Osteoblast (primary cell): Measurements from ENCODE around the gene KLC1. TPM values are rescaled to one million over a fixed set of nuclear protein-coding genes. Genes with fewer than 3 reads are reported as not detected.

Experiments used
- DNase-seq: peaks from one replicate; pipeline ENCODE4 v3.0.0; 2011; ENCODE audit warnings: low spot score, mixed read lengths; ENCODE audit not compliant: insufficient read length; ENCODE audit errors: missing footprints
- H2AFZ ChIP-seq: 2 replicates; pipeline ENCODE4 v1.6.0; 2011; ENCODE audit warnings: mild to moderate bottlenecking, low read length
- H3K27ac ChIP-seq: 2 replicates; pipeline ENCODE4 v1.5.1; 2011; ENCODE audit warnings: mild to moderate bottlenecking, low read depth, low read length, moderate library complexity
- H3K27me3 ChIP-seq: 2 replicates; pipeline ENCODE4 v1.6.0; 2012; ENCODE audit warnings: mild to moderate bottlenecking, control low read depth, inconsistent platforms, low read length, moderate library complexity; ENCODE audit not compliant: insufficient read depth
- H3K36me3 ChIP-seq: 2 replicates; pipeline ENCODE4 v1.5.1; 2011; ENCODE audit warnings: mild to moderate bottlenecking, low read length, control low read depth, moderate library complexity; ENCODE audit not compliant: insufficient read depth
- H3K4me1 ChIP-seq: 2 replicates; pipeline ENCODE4 v1.5.1; 2011; ENCODE audit warnings: mild to moderate bottlenecking, low read length, control low read depth, moderate library complexity; ENCODE audit not compliant: insufficient read depth
- H3K4me2 ChIP-seq: 2 replicates; pipeline ENCODE4 v1.6.0; 2011; ENCODE audit warnings: mild to moderate bottlenecking, low read length; ENCODE audit not compliant: insufficient read depth
- H3K4me3 ChIP-seq: fragments of 200-600 bp; sonication (generic); 3 replicates; pipeline ENCODE4 v1.5.1; 2012; ENCODE audit warnings: mild to moderate bottlenecking, low read length, inconsistent platforms; ENCODE audit not compliant: insufficient read depth
- H3K79me2 ChIP-seq: 2 replicates; pipeline ENCODE4 v1.6.0; 2012; ENCODE audit warnings: mild to moderate bottlenecking, low read length, control low read depth, inconsistent platforms; ENCODE audit not compliant: insufficient read depth
- H3K9me3 ChIP-seq: 2 replicates; pipeline ENCODE4 v1.5.1; 2011; ENCODE audit warnings: low read depth, low read length, control low read depth
- H4K20me1 ChIP-seq: 2 replicates; pipeline ENCODE4 v1.6.0; 2012; ENCODE audit warnings: mild to moderate bottlenecking, low read length, control low read depth; ENCODE audit not compliant: insufficient read depth
- total RNA-seq: library from RNA; depleted of rRNA; stranded (reverse); fragments of >200 nt; gene quantifications from 2 replicates; pipeline ENCODE4 v1.2.3, GENCODE V29; 2012
- TF ChIP-seq, protein P1 (sequence below): IDR thresholded peaks from 2 replicates; pipeline ENCODE4 v1.5.1; 2011; ENCODE audit warnings: mild to moderate bottlenecking, low read depth, low read length, moderate library complexity; ENCODE audit errors: extremely low read depth

KLC1 gene
- total RNA-seq, 1 donor, result 205 TPM

DNA sequence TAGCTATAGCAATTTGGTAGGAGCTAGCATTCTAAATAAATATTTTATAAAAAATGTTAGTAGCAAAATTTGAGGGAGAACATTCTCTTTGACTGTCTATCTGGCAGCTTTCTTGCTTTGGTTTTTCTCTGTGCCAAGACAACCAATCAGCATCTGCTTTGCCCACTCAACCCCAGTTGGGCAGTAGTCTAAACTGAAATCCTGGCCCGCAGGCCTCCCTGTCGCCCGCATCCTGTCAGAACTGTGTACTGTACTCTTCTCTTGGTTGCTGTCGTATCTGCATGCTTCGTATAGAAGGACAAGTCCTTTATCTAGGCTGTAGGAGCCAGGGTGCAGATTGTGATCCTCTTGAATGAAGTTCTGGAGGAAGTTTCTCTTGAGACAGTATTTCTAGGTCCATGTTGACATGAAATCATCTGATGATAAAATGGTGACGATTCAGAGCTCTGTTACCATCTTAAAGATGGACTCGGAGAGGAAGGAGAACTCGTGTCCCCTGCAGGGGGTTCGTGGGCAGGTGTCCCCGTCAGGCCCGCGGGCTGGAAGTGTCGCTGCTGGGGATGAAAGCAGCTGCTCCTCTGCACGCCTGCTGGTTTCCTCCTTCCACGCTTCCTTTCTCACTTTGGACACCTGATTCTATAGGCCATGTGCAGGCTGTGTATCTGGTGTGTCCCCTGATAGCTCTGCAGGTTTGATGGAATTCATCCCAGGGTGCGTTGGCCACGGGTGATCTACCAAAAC is 51.6 kb downstream of the KLC1 start:
- Histone ChIP-seq H3K27ac (peak overlapping the region; percentile 23), H3K4me1 (no peaks in the 10 kb centered on the region), H4K20me1 (peaks cover 5% of the 10 kb centered on the region), H3K4me3 (no peak overlapping the region), H2AFZ (no peak overlapping the region), H3K79me2 (peaks cover 61% of the 10 kb centered on the region), H3K4me2 (no peak overlapping the region), H3K27me3 (no peaks in the 10 kb centered on the region), H3K36me3 (peaks cover 90% of the 10 kb centered on the region), H3K9me3 (no peaks in the 10 kb centered on the region)
- TF ChIP-seq, protein P1, sequence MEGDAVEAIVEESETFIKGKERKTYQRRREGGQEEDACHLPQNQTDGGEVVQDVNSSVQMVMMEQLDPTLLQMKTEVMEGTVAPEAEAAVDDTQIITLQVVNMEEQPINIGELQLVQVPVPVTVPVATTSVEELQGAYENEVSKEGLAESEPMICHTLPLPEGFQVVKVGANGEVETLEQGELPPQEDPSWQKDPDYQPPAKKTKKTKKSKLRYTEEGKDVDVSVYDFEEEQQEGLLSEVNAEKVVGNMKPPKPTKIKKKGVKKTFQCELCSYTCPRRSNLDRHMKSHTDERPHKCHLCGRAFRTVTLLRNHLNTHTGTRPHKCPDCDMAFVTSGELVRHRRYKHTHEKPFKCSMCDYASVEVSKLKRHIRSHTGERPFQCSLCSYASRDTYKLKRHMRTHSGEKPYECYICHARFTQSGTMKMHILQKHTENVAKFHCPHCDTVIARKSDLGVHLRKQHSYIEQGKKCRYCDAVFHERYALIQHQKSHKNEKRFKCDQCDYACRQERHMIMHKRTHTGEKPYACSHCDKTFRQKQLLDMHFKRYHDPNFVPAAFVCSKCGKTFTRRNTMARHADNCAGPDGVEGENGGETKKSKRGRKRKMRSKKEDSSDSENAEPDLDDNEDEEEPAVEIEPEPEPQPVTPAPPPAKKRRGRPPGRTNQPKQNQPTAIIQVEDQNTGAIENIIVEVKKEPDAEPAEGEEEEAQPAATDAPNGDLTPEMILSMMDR, result no peak
- DNase-seq, result peak; percentile 51

DNA sequence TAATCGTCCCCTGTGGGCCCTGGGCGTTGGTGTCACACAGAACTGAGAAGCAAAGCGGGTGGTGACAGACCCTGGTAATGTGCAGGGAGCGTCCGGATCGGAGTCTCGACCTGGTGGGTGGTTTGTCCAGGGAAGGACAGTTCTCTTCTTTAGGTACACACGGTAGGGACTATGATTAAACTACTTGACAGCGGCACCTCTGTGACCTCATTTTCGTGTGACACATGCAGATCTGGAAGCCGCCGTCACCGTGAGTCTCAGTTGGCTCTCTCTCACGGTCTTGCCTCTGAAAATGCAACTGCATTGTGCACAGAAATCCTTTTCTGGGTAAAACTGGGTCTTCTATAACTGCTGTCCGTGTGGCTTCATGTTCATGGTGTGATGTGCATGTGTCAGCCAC is 54.1 kb downstream of the KLC1 start:
- peaks cover 93% of the 10 kb centered on the region for H3K36me3 ChIP-seq
- H4K20me1 ChIP-seq, result peaks cover 5% of the 10 kb centered on the region
- TF ChIP-seq, protein P1, result no peak
- H3K4me1 ChIP-seq, result no peaks in the 10 kb centered on the region
- no peak overlapping the region for H2AFZ ChIP-seq
- H3K27ac ChIP-seq, result no peak overlapping the region
- DNase-seq, result no peak
- no peaks in the 10 kb centered on the region for H3K27me3 ChIP-seq
- no peaks in the 10 kb centered on the region for H3K9me3 ChIP-seq
- no peak overlapping the region for H3K4me3 ChIP-seq
- H3K79me2 ChIP-seq, result peaks cover 73% of the 10 kb centered on the region
- H3K4me2 ChIP-seq, result no peak overlapping the region

DNA sequence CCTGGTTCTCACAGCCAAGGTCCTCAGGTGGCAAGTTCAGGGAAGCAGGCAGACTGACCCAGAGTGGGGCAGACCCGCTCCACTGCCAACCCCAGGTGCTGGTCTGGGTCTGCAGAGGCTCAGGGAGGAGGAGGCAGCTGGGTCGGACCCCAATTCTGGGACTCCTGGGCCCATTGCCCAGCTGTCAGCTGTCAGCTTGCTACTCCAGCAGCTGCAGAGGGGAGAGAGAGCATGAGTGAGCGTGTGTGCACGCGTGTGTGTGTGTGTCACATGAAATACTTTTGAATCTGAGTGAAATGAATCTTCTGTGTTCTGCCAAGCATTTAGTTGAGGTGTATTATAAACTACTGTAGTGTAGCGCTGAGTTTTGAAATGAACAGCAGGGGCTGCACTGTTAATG is 55.5 kb downstream of the KLC1 start:
- TF ChIP-seq, protein P1, result no peak
- Histone ChIP-seq H3K79me2 (peaks cover 78% of the 10 kb centered on the region), H3K4me2 (no peak overlapping the region), H3K27me3 (no peaks in the 10 kb centered on the region), H2AFZ (no peak overlapping the region), H3K27ac (no peak overlapping the region), H3K4me3 (no peak overlapping the region), H4K20me1 (peaks cover 10% of the 10 kb centered on the region), H3K4me1 (peaks cover 12% of the 10 kb centered on the region), H3K9me3 (no peaks in the 10 kb centered on the region), H3K36me3 (peaks cover 92% of the 10 kb centered on the region)
- peak; percentile 54 for DNase-seq

DNA sequence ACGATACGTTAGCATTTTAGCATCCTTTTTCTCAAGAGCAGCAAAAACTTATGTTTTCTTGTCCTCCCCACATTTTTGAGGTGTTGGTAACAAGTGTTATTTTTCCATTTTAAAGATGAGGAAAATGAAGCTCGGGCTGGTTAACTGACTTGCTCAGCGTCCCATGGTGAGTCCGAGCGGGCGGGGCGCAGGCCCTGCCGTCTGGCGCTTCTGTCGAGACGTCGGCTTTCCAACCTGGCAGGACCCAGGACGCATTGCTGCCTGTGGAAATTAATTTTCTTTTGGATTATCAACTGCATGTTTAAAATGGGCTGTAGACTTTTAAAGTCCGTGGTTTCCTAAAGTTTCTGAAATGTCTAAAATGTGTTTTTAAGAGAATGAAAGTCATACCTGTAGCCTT is 55.9 kb downstream of the KLC1 start:
- Histone ChIP-seq H3K9me3 (no peaks in the 10 kb centered on the region), H3K4me1 (peaks cover 14% of the 10 kb centered on the region), H3K4me2 (no peak overlapping the region), H3K4me3 (no peak overlapping the region), H2AFZ (no peak overlapping the region), H3K36me3 (peaks cover 89% of the 10 kb centered on the region), H3K27me3 (no peaks in the 10 kb centered on the region), H3K27ac (no peak overlapping the region), H3K79me2 (peaks cover 78% of the 10 kb centered on the region), H4K20me1 (peaks cover 12% of the 10 kb centered on the region)
- DNase-seq, result no peak
- TF ChIP-seq, protein P1, result no peak
